Measurements from ENCODE around the gene ECHDC3. TPM values are rescaled to one million over a fixed set of nuclear protein-coding genes. Genes with fewer than 3 reads are reported as not detected.
"Not testable (repeated sequence)": the region's sequence is repeated elsewhere in the genome, so short reads cannot be mapped to it uniquely, and the experiment has no call there.

ECHDC3 gene
- total RNA-seq, 1 experiment from 2014 or later = 13.0 TPM

DNA sequence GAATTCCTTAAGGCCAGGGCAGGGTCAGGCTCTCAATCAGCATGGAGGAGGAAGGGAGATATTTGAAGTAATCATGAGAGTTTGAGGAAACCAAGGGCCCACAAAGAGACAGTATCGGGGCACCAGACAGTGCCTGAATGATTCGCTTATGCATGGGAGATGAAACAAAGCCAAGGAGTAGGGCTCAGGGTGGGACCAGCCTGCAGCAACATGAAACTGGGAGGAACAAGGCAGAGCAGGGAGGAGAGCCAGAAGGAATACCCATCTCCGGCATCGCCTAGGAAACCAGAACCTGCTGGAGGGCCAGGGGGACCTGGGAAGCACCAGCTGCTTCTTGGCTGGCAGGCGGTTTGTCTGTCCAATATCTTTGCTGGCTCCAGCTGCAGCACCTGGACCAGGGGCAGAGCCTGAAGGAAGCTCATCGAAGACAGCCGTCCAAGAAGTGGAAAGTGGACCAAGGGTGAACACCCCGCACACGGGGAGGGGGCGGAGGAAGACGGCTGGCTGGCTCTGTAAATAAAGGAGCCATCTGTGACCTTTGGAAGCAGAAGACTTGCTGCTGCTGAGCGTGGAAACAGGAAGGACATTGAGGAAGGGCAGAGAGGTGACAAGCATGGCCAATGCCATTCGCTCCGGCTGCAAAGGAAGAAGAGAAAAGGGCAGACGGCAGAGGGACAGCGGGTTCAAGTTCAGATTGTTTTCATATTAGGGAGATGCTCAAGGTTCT is 34.4 kb upstream of the ECHDC3 start:
- no peaks in the 10 kb centered on the region for H3K4me1 ChIP-seq (ENCODE audit: control insufficient read depth in 1 of 2, insufficient read depth in 2 of 2, low read length in 2 of 2)
- H4K20me1 ChIP-seq (ENCODE audit: insufficient read depth) = no peaks in the 10 kb centered on the region
- H3K9me3 ChIP-seq (ENCODE audit: control insufficient read depth in 1 of 2, insufficient read depth in 1 of 2, low read depth in 1 of 2, low read length in 2 of 2) = no peaks in the 10 kb centered on the region
- H3K27ac ChIP-seq (ENCODE audit: low read depth, low read length) = no peak overlapping the region
- no peaks in the 10 kb centered on the region for H3K79me2 ChIP-seq (ENCODE audit: insufficient read depth, low read length)
- ATAC-seq (no peak), DNase-seq (ENCODE audit: low read depth, low spot score) (no peak)
- H3K9me2 ChIP-seq (ENCODE audit: insufficient read depth) = no peaks in the 10 kb centered on the region
- intact Hi-C loops (cut with micrococcal nuclease) = no loop called here
- RAD21 ChIA-PET (ENCODE audit: low non-redundant PET in 1 of 2, low total read pairs in 2 of 2, uncharacterized antibody in 2 of 2, unreplicated experiment in 2 of 2) = no interaction called here
- H2AFZ ChIP-seq (ENCODE audit: low read depth, low read length, poor library complexity, severe bottlenecking) = no peak overlapping the region
- no TSS peak for BruUV-seq (replicated peaks)
- H3K9ac ChIP-seq (ENCODE audit: low read length) = no peak overlapping the region
- no peaks in the 10 kb centered on the region for H3K36me3 ChIP-seq (ENCODE audit: control insufficient read depth in 1 of 2, insufficient read depth in 2 of 2, low read length in 2 of 2)
- CTCF ChIA-PET = interaction anchor here (1.3 kb wide), 1 partner anchor 22 kb away, joined by 4 read pairs; no protein-coding TSS in a partner anchor
- no peak for TF ChIP-seq FOSL1 (IDR thresholded peaks at IDR 0.05; ENCODE audit: low read depth)
- TF ChIP-seq SP1 (IDR thresholded peaks at IDR 0.05; ENCODE audit: low read depth) = no peak
- no peak for TF ChIP-seq SRF (IDR thresholded peaks at IDR 0.05; ENCODE audit: low read depth)
- no peak for TF ChIP-seq CEBPB (IDR thresholded peaks at IDR 0.05; ENCODE audit: low read depth)
- TF ChIP-seq POLR2AphosphoS5 (IDR thresholded peaks at IDR 0.05; ENCODE audit: low read depth, low read length) = no peak
- TF ChIP-seq CBX3 (IDR thresholded peaks at IDR 0.05; ENCODE audit: low read depth) = no peak
- TF ChIP-seq YY1 (IDR thresholded peaks at IDR 0.05; ENCODE audit: extremely low read depth, insufficient replicate concordance, low read depth, low read length) = no peak
- TF ChIP-seq ZFX (IDR thresholded peaks at IDR 0.05) = no peak
- TF ChIP-seq EZH2phosphoT487 (IDR thresholded peaks at IDR 0.05; ENCODE audit: borderline replicate concordance) = no peak
- TF ChIP-seq, protein P1, sequence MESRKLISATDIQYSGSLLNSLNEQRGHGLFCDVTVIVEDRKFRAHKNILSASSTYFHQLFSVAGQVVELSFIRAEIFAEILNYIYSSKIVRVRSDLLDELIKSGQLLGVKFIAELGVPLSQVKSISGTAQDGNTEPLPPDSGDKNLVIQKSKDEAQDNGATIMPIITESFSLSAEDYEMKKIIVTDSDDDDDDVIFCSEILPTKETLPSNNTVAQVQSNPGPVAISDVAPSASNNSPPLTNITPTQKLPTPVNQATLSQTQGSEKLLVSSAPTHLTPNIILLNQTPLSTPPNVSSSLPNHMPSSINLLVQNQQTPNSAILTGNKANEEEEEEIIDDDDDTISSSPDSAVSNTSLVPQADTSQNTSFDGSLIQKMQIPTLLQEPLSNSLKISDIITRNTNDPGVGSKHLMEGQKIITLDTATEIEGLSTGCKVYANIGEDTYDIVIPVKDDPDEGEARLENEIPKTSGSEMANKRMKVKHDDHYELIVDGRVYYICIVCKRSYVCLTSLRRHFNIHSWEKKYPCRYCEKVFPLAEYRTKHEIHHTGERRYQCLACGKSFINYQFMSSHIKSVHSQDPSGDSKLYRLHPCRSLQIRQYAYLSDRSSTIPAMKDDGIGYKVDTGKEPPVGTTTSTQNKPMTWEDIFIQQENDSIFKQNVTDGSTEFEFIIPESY (IDR thresholded peaks at IDR 0.05; ENCODE audit: extremely low read depth, insufficient replicate concordance, low read length) = no peak
- no peak for TF ChIP-seq ZNF274 (IDR thresholded peaks at IDR 0.05; ENCODE audit: low read depth, low read length)
- TF ChIP-seq TCF7L2 (IDR thresholded peaks at IDR 0.05; ENCODE audit: borderline replicate concordance, extremely low read depth, insufficient read depth, insufficient read length) = no peak
- TF ChIP-seq POLR2A (IDR thresholded peaks at IDR 0.05; ENCODE audit: borderline replicate concordance, extremely low read depth, insufficient read depth, insufficient read length) = no peak
- no peak for TF ChIP-seq JUND (IDR thresholded peaks at IDR 0.05)
- TF ChIP-seq EZH2 (IDR thresholded peaks at IDR 0.05) = no peak
- TF ChIP-seq, protein P2, sequence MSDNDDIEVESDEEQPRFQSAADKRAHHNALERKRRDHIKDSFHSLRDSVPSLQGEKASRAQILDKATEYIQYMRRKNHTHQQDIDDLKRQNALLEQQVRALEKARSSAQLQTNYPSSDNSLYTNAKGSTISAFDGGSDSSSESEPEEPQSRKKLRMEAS (IDR thresholded peaks at IDR 0.05) = no peak
- H3K27me3 ChIP-seq (ENCODE audit: insufficient read depth, low read length) = no peaks in the 10 kb centered on the region
- H3K4me2 ChIP-seq (ENCODE audit: low read length) = no peak overlapping the region
- H3K4me3 ChIP-seq (replicated peaks in 1 of 2; ENCODE audit: low read depth in 1 of 2, low read length in 2 of 2) = no peak overlapping the region
- POLR2A ChIA-PET = no interaction called here

DNA sequence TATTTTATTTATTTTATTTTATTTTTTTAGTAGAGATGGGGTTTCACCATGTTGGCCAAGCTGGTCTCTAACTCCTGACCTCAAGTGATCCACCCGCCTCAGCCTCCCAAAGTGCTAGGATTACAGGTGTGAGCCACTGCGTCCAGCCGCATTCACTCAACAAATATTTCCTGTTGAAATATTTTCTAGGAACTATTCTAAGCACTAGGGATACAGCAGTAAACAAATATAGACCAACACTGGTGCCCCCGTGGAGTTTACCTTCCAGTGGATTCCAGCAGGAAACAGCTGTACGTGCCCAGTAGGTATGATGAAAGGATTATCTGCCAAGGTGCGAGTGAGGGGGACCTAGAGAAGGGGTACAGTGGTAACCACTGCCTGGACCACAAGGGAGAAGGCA is 33.4 kb upstream of the ECHDC3 start:
- not testable (repeated sequence) for H3K27ac ChIP-seq (ENCODE audit: low read depth, low read length); BruUV-seq (replicated peaks)

More for the DNA sequence above, 33.4 kb upstream of the ECHDC3 start:
- H3K4me2 ChIP-seq (ENCODE audit: low read length); CTCF ChIA-PET; H3K9me2 ChIP-seq (ENCODE audit: insufficient read depth); H3K79me2 ChIP-seq (ENCODE audit: insufficient read depth, low read length); H3K36me3 ChIP-seq (ENCODE audit: control insufficient read depth in 1 of 2, insufficient read depth in 2 of 2, low read length in 2 of 2); H3K9me3 ChIP-seq (ENCODE audit: control insufficient read depth in 1 of 2, insufficient read depth in 1 of 2, low read depth in 1 of 2, low read length in 2 of 2); H2AFZ ChIP-seq (ENCODE audit: low read depth, low read length, poor library complexity, severe bottlenecking); intact Hi-C loops (cut with micrococcal nuclease); ATAC-seq; RAD21 ChIA-PET (ENCODE audit: low non-redundant PET in 1 of 2, low total read pairs in 2 of 2, uncharacterized antibody in 2 of 2, unreplicated experiment in 2 of 2); DNase-seq (ENCODE audit: low read depth, low spot score); H3K27me3 ChIP-seq (ENCODE audit: insufficient read depth, low read length); H3K4me1 ChIP-seq (ENCODE audit: control insufficient read depth in 1 of 2, insufficient read depth in 2 of 2, low read length in 2 of 2); H3K9ac ChIP-seq (ENCODE audit: low read length); H4K20me1 ChIP-seq (ENCODE audit: insufficient read depth); H3K4me3 ChIP-seq (replicated peaks in 1 of 2; ENCODE audit: low read depth in 1 of 2, low read length in 2 of 2); POLR2A ChIA-PET: not testable (repeated sequence)
